SU-DHL-6 (cell line): Measurements from ENCODE around the gene PDCD1LG2.

ENCODE experiments used
- H2AFZ ChIP-seq: fragments of 200-600 bp; sonication (generic); 2 replicates; pipeline ENCODE4 v1.6.1; 2014; ENCODE audit warnings: low read depth, mild to moderate bottlenecking, moderate library complexity, mixed read lengths, antibody characterized with exemption, low read length; ENCODE audit not compliant: severe bottlenecking
- H3F3A ChIP-seq: fragments of 200-600 bp; shearing (Covaris generic); 2 replicates; pipeline ENCODE4 v1.6.0; 2016; ENCODE audit warnings: antibody characterized with exemption, mild to moderate bottlenecking; ENCODE audit not compliant: insufficient read depth
- H3K27ac ChIP-seq: fragments of 200-600 bp; sonication (generic); 2 replicates; pipeline ENCODE4 v1.5.1; 2016; ENCODE audit warnings: low read depth, mild to moderate bottlenecking, low read length, moderate library complexity, mixed read lengths
- H3K27me3 ChIP-seq: fragments of 200-600 bp; sonication (generic), shearing (Covaris generic); 2 replicates; pipeline ENCODE4 v1.6.0; 2014; ENCODE audit warnings: mild to moderate bottlenecking, low read length
- H3K36me3 ChIP-seq: fragments of 200-600 bp; sonication (generic); 2 replicates; pipeline ENCODE4 v1.6.1; 2014; ENCODE audit warnings: mild to moderate bottlenecking, low read length, mixed read lengths
- H3K4me2 ChIP-seq: fragments of 300-600, 200-600 bp; shearing (Covaris generic), sonication (generic); 2 replicates; pipeline ENCODE4 v1.6.0; 2014; ENCODE audit warnings: low read length, low read depth, mild to moderate bottlenecking; ENCODE audit not compliant: poor library complexity, severe bottlenecking
- H3K4me3 ChIP-seq: fragments of 200-600 bp; sonication (generic); 2 replicates; pipeline ENCODE4 v1.5.1; 2014; ENCODE audit warnings: antibody characterized with exemption, low read length, mild to moderate bottlenecking, mixed read lengths; ENCODE audit not compliant: insufficient read depth, poor library complexity, severe bottlenecking
- H3K79me2 ChIP-seq: fragments of 200-600 bp; sonication (generic); 2 replicates; pipeline ENCODE4 v1.6.1; 2014; ENCODE audit warnings: mild to moderate bottlenecking, low read length, moderate library complexity; ENCODE audit not compliant: insufficient read depth
- H3K9ac ChIP-seq: fragments of 200-600 bp; sonication (generic); 2 replicates; pipeline ENCODE4 v1.7.0; 2014; ENCODE audit warnings: mild to moderate bottlenecking, low read length
- H3K9me2 ChIP-seq: fragments of 200-600 bp; sonication (generic); replicated peaks from 2 replicates; pipeline ENCODE4 v1.6.1; 2014; ENCODE audit warnings: low read length; ENCODE audit not compliant: insufficient read depth
- H3K9me3 ChIP-seq: fragments of 200-600 bp; sonication (generic); 2 replicates; pipeline ENCODE4 v1.6.1; 2014; ENCODE audit warnings: low read length, mixed read lengths; ENCODE audit not compliant: insufficient read depth
- H4K20me1 ChIP-seq: fragments of 200-600 bp; sonication (generic); 2 replicates; pipeline ENCODE4 v1.6.1; 2014; ENCODE audit warnings: low read depth, mild to moderate bottlenecking, antibody characterized with exemption, low read length, moderate library complexity, mixed read lengths
- EZH2phosphoT487 ChIP-seq: fragments of 200-600 bp; sonication (generic), shearing (Covaris generic); conservative IDR thresholded peaks from 2 replicates; pipeline ENCODE4 v1.6.1; 2018; ENCODE audit warnings: mild to moderate bottlenecking, antibody characterized with exemption, low read length, moderate library complexity, mixed read lengths
- TF ChIP-seq, protein P1 (sequence below): fragments of 200-600 bp; sonication (generic); IDR thresholded peaks from one replicate; pipeline ENCODE4 v1.5.1; 2017; ENCODE audit warnings: antibody characterized with exemption, mild to moderate bottlenecking, low read length, moderate library complexity; ENCODE audit not compliant: insufficient read depth, poor library complexity, severe bottlenecking

Gene PDCD1LG2

DNA sequence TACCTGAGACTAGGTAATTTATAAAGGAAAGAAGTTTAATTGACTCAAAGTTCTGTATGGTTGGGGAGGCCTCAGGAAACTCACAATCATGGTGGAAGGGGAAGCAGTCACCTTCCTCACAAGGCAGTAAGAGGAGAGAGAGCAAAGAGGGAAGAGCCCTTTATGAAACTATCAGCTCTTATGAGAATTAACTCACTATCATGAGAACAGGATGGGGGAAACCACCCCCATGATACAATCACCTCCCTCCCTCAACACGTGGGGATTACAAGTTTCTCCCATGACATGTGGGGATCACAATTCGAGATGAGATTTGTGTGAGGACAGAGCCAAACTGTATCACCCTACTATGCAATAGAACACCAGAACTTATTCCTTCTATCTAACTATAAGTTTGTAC, 32.1 kb upstream of the PDCD1LG2 start:
- no peaks in the 10 kb centered on the region for H3K9me3 ChIP-seq
- no peaks in the 10 kb centered on the region for H3K36me3 ChIP-seq
- TF ChIP-seq, protein P1, sequence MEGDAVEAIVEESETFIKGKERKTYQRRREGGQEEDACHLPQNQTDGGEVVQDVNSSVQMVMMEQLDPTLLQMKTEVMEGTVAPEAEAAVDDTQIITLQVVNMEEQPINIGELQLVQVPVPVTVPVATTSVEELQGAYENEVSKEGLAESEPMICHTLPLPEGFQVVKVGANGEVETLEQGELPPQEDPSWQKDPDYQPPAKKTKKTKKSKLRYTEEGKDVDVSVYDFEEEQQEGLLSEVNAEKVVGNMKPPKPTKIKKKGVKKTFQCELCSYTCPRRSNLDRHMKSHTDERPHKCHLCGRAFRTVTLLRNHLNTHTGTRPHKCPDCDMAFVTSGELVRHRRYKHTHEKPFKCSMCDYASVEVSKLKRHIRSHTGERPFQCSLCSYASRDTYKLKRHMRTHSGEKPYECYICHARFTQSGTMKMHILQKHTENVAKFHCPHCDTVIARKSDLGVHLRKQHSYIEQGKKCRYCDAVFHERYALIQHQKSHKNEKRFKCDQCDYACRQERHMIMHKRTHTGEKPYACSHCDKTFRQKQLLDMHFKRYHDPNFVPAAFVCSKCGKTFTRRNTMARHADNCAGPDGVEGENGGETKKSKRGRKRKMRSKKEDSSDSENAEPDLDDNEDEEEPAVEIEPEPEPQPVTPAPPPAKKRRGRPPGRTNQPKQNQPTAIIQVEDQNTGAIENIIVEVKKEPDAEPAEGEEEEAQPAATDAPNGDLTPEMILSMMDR, result no peak
- no peak for TF ChIP-seq EZH2phosphoT487
- no peaks in the 10 kb centered on the region for H3K79me2 ChIP-seq
- no peaks in the 10 kb centered on the region for H3K9me2 ChIP-seq
- H3F3A ChIP-seq, result no peaks in the 10 kb centered on the region
- H2AFZ ChIP-seq, result no peak overlapping the region
- H4K20me1 ChIP-seq, result no peaks in the 10 kb centered on the region
- no peak overlapping the region for H3K27ac ChIP-seq
- H3K9ac ChIP-seq, result no peak overlapping the region
- H3K27me3 ChIP-seq, result no peaks in the 10 kb centered on the region
- H3K4me3 ChIP-seq, result no peak overlapping the region
- no peak overlapping the region for H3K4me2 ChIP-seq

DNA sequence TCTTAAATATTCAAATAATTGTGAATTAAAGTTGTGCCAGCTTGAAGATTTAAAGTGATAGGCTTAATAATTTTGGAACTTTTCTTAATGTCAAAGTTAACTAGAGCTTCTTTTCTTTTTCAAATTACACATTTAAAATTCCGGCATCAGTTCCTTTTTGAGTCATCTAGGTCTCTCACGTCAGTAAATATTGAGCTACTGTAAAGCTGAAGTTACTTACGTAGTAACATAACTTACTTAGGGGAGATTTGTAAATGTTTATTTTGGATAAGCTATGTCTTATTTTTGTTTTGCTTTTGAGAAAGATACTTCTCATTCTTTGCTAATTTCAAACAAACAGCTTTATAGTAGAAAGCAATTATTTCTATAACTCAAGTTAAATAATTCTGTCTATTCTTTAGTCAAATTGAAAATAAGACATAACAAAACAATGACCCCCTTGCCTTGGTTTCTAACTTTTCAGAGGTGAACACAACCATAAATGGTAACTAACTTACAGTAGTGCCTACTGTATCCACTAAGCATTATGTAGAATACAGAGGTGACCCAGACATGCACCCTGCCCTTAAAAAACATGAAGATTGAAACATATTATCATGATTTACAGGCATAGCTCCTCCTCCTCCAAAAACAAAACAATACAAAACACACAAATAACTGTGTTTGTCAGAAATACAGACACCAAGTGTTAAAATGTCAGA, 30.2 kb upstream of the PDCD1LG2 start:
- Histone ChIP-seq H3K27ac (no peak overlapping the region), H3K36me3 (no peaks in the 10 kb centered on the region), H3K79me2 (no peaks in the 10 kb centered on the region), H3K4me2 (no peak overlapping the region), H3K9me3 (no peaks in the 10 kb centered on the region), H3K27me3 (no peaks in the 10 kb centered on the region), H3K9me2 (no peaks in the 10 kb centered on the region), H3K4me3 (no peak overlapping the region), H4K20me1 (no peaks in the 10 kb centered on the region), H2AFZ (no peak overlapping the region), H3F3A (no peaks in the 10 kb centered on the region), H3K9ac (no peak overlapping the region)
- TF ChIP-seq, protein P1, result no peak
- TF ChIP-seq EZH2phosphoT487, result no peak

DNA sequence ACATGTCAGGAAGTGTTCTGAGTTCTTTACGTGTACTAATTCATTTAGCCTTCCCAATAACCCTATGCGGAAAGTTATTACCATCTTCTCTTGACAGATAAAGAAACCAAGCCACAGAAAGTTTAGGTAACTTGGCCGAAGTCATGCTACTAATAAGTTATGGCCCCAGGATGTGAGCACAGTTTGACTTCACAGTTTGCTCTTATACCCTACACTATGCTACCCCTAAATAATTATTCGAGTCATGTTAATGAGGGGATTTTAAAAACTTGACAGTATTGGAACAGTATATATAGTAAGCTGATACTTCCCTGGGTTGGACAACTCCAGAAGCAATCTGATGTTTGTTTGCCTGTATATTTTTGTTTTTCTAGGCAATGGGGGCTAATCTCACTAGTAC, 29.4 kb upstream of the PDCD1LG2 start:
- no peak overlapping the region for H3K27ac ChIP-seq

More for the DNA sequence above, 29.4 kb upstream of the PDCD1LG2 start:
- no peaks in the 10 kb centered on the region for H3F3A ChIP-seq
- no peak overlapping the region for H3K9ac ChIP-seq
- no peaks in the 10 kb centered on the region for H3K9me3 ChIP-seq
- H3K79me2 ChIP-seq, result no peaks in the 10 kb centered on the region
- no peaks in the 10 kb centered on the region for H3K9me2 ChIP-seq
- H3K27me3 ChIP-seq, result no peaks in the 10 kb centered on the region
- no peak overlapping the region for H3K4me3 ChIP-seq
- no peak overlapping the region for H3K4me2 ChIP-seq
- no peaks in the 10 kb centered on the region for H3K36me3 ChIP-seq
- H4K20me1 ChIP-seq, result no peaks in the 10 kb centered on the region
- TF ChIP-seq, protein P1, result no peak
- no peak for TF ChIP-seq EZH2phosphoT487
- H2AFZ ChIP-seq, result no peak overlapping the region
